Measurements from ENCODE around the gene TTYH3.

GRCh38 chr7:2698581-2699288, 66.9 kb downstream of the TTYH3 start:
- no peak for TF ChIP-seq CTCF (IDR thresholded peaks at IDR 0.05)
- TF ChIP-seq POLR2A (IDR thresholded peaks at IDR 0.05) = no peak
